Hindlimb muscle (tissue), 1 donor: ENCODE results near the gene EAPP. TPM values are rescaled to one million over a fixed set of nuclear protein-coding genes. Genes with fewer than 3 reads are reported as not detected.
"Not testable (repeated sequence)": the region's sequence is repeated elsewhere in the genome, so short reads cannot be mapped to it uniquely, and the experiment has no call there.

ENCODE experiments used
- DNase-seq: peaks from one replicate; pipeline ENCODE4 v3.0.0-alpha.2; 2013
- polyA plus RNA-seq: library from polyadenylated mRNA; unstranded; fragments of 120-200 nt; gene quantifications from one replicate; pipeline ENCODE4 v1.2.1, GENCODE V29; 2013; ENCODE audit not compliant: insufficient read length

EAPP gene, protein sequence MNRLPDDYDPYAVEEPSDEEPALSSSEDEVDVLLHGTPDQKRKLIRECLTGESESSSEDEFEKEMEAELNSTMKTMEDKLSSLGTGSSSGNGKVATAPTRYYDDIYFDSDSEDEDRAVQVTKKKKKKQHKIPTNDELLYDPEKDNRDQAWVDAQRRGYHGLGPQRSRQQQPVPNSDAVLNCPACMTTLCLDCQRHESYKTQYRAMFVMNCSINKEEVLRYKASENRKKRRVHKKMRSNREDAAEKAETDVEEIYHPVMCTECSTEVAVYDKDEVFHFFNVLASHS
- polyA plus RNA-seq, result 28.6 TPM

GRCh38 chr14:34539407-34540180 is at the start of gene EAPP:
EAPP (minus strand) TSS chr14:34539701; CDS start chr14:34539628, 73 bp downstream.
- DNase-seq, result peak; percentile 97

- no peak for DNase-seq
Observed at GRCh38 chr14:34583525-34583924, 44.0 kb upstream of the EAPP start.

DNA sequence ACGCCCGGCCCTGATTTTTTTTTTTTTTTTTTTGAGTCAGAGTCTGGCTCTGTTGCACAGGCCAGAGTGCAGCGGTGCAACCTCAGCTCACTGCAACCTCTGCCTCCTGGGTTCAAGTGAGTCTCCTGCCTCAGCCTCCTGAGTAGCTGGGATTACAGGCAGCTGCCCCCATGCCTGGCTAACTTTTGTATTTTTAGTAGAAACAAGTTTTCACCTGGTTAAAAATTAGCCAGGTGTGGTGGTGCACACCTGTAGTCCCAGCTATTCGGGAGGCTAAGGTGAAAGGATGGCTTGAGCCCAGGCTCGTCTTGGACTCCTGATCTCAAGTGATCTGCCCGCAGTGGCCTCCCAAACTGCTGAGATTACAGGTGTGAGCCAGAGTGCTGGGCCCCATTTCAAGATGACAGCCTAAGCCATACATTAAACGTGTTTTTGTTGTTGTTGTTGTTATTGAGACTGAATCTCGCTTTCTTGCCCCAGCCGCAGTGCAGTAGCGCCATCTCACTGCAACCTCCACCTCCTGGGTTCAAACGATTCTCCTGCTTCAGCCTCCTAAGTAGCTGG is 42.7 kb upstream of the EAPP start:
- no peak for DNase-seq

GRCh38 chr14:34580381-34580780 is 40.9 kb upstream of the EAPP start:
- DNase-seq, result no peak

DNA sequence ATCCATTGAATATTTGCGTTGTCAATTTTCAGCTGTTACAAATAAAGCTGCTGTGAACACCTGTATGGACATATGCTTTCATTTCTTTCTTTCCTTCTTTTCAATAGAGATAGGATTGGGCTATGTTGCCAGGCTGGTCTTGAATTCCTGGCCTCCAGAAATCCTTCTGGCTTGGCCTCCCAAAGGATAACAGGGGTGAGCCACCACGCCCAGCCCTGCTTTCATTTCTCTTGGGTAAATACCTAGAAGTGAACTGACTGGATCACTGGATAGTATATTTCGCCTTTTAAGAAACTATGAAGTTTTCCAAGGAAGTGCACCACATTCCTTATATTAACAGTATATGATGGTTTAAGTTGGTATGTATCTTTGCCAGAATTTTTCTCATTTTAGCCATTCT is 32.3 kb upstream of the EAPP start:
- no peak for DNase-seq

DNA sequence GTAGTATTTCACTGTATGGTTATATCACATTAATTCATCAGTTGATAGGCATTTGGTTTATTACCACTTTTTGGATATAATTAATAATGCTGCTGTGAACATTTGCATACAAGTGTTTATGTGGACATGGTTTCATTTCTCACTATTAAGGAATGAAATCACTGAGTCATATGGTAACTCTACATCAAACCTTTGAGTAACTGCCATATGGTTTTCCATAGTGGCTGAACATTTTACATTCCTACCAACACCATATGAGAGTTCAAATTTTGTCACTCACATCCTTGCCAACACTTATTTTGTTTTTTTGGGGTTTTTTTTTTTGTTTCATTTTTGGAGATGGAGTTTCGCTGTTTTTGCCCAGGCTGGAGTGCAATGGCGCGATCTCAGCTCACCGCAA is 30.2 kb upstream of the EAPP start:
- DNase-seq, result no peak

DNA sequence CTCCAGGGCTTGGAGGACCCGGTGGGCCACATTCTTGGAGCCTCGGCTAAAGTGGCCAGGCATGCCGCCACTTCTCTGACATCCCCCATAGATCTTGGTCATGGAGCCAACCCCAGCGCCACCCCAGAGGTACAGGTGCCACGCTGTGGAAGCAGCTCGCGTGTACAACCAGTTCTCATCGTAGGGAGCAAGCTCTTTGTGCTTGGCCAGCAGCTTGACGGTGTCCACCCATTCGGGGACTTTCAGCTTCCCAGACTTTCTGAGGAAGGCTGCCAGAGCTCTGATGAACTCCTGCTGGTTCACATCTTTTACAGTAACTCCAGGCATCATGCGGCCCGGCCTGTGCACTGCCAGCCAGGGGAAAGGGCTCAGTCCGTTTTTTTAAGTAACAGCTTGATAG is 29.3 kb upstream of the EAPP start:
- no peak for DNase-seq

DNA sequence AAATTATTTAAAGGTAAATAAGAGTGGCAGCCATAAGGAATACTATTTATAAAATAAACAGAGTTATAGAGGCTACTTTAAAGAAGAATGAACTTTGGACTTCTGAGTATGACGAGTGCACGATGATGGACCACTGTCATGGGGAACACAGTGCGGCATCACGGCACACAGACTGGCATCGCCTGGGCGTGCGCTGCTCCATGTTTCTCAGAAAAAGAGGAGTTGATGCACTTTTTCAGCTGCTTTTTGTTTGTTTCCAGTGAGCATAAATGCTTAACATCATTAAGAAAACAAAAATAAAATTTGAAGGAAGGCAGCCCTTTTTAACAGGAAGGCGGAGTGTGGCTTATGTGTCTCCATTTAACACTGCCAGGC is 23.3 kb upstream of the EAPP start:
- DNase-seq, result no peak

DNA sequence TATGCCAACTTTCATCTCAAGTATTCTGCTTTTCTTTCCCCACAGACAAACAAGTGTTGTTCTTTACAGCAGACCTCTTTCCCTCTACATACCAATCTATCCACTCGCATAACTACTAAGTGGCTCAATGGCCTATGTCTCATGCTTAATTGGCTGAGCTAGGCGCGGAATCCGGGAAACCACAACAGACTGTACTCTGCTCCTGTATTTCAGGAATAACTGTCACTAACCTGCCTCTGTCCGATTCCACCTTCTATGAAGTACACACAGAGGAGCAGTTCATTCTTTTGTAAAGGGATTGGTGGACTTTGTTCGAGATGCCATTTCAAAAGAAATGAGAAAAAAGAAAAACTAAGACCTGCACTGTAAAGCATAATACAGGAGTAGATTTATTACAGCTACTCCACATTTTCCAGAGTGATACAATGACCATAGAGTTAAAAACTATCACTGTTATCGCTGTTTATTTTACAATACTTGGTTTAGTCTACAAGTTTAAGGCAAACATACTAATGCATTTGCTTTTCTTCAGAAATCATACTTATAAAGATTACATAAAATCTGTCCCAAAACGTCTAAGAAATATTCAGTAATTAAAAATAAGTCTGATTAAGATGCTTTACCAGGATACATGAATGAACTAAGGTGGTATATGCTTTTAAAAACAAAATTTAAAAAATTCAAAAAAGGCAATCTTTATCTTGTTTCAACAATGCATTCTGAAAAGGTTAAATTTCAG is 22.7 kb upstream of the EAPP start:
- not testable (repeated sequence) for DNase-seq

DNA sequence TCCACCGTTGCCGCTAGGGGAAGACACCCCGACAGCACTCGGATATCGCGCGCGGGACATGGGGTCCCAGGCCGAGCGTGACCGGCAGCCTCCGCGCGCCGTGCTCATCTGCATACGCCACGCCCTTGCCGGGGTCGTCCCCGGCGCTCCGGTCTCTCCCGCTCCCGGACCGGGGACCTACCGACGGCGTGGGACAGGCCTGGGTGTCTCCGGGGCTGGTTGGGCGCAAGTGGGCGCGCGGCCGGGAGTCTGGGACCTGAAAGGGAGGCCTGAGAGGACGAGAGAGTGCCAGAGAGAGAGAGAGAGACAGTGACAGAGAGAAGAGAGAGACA is 17.0 kb upstream of the EAPP start:
- not testable (repeated sequence) for DNase-seq

- not testable (repeated sequence) for DNase-seq
Observed at GRCh38 chr14:34555583-34556497, 16.3 kb upstream of the EAPP start.

GRCh38 chr14:34554540-34555250 is 15.2 kb upstream of the EAPP start:
- DNase-seq, result no peak

- DNase-seq, result not testable (repeated sequence)
Observed at GRCh38 chr14:34549276-34549966, 9.9 kb upstream of the EAPP start.

GRCh38 chr14:34548472-34548981 is 9.0 kb upstream of the EAPP start:
- DNase-seq, result no peak

DNA sequence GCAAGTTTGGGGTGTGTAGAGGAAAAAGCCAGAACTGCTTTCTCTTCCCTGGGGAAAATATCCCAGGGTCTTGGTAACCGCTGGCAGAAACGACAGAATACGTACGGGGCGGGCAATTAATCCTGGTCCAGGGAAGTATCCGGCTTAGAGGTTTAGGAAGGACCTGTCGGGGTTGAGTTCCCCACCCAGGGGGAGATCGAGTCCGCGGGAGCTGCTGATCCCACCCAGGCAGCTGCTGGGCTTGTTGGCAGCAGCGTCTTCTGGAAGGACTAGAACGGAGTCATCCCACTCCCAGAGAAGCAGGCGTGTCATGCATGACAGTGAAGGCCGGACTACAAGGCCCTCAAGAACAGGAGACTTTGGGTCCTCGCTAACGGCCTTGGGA is 7.6 kb upstream of the EAPP start:
- not testable (repeated sequence) for DNase-seq

- DNase-seq, result not testable (repeated sequence)
Observed at GRCh38 chr14:34546272-34547135, 7.0 kb upstream of the EAPP start.

GRCh38 chr14:34540181-34541059 is 919 bp upstream of the EAPP start:
- not testable (repeated sequence) for DNase-seq

GRCh38 chr14:34538871-34539406 is 562 bp downstream of the EAPP start:
- DNase-seq, result no peak
